HEK293 (cell line): ENCODE results near the gene NFIX.

Experiments used
- AEBP2 ChIP-seq: fragments of 450-650 bp; formaldehyde crosslinking; IDR thresholded peaks from 2 replicates; pipeline ENCODE4 v1.5.1; 2016; ENCODE audit warnings: missing biosample characterization, missing genetic modification characterization, borderline replicate concordance
- GLI2 ChIP-seq: fragments of 450-650 bp; formaldehyde crosslinking; IDR thresholded peaks from 2 replicates; pipeline ENCODE4; 2017; ENCODE audit warnings: missing biosample characterization, missing genetic modification characterization, low read depth, borderline replicate concordance
- KLF1 ChIP-seq: fragments of 450-650 bp; formaldehyde crosslinking; IDR thresholded peaks from 2 replicates; pipeline ENCODE4 v1.5.1; 2016; ENCODE audit warnings: missing biosample characterization, missing genetic modification characterization
- OVOL3 ChIP-seq: fragments of 450-650 bp; formaldehyde crosslinking; IDR thresholded peaks from 2 replicates; pipeline ENCODE4 v1.5.1; 2016; ENCODE audit warnings: missing biosample characterization, missing genetic modification characterization
- PRDM10 ChIP-seq: fragments of 450-650 bp; formaldehyde crosslinking; IDR thresholded peaks from 2 replicates; pipeline ENCODE4 v1.5.1; 2016; ENCODE audit warnings: missing biosample characterization, missing genetic modification characterization
- YY1 ChIP-seq: fragments of 450-650 bp; formaldehyde crosslinking; IDR thresholded peaks from 2 replicates; pipeline ENCODE4 v1.5.1; 2018; ENCODE audit warnings: missing biosample characterization, missing genetic modification characterization
- YY2 ChIP-seq: fragments of 450-650 bp; formaldehyde crosslinking; IDR thresholded peaks from 2 replicates; pipeline ENCODE4 v1.5.1; 2016; ENCODE audit warnings: missing biosample characterization, missing genetic modification characterization
- ZBTB44 ChIP-seq: fragments of 450-650 bp; IDR thresholded peaks from 2 replicates; pipeline ENCODE4 v1.5.1; 2018; ENCODE audit warnings: missing biosample characterization, mild to moderate bottlenecking, missing genetic modification characterization
- ZNF324 ChIP-seq: fragments of 450-650 bp; formaldehyde crosslinking; IDR thresholded peaks from 2 replicates; pipeline ENCODE4 v1.5.1; 2016; ENCODE audit warnings: missing biosample characterization, missing genetic modification characterization
- ZNF362 ChIP-seq: fragments of 450-650 bp; formaldehyde crosslinking; IDR thresholded peaks from 2 replicates; pipeline ENCODE4 v1.5.1; 2016; ENCODE audit warnings: missing biosample characterization, missing genetic modification characterization
- ZNF391 ChIP-seq: fragments of 450-650 bp; formaldehyde crosslinking; IDR thresholded peaks from 2 replicates; pipeline ENCODE4 v1.5.1; 2016; ENCODE audit warnings: low read depth, missing biosample characterization, missing genetic modification characterization, borderline replicate concordance
- ZNF416 ChIP-seq: fragments of 450-650 bp; formaldehyde crosslinking; IDR thresholded peaks from 2 replicates; pipeline ENCODE4 v1.5.1; 2016; ENCODE audit warnings: missing biosample characterization, missing genetic modification characterization
- ZNF548 ChIP-seq: fragments of 450-650 bp; formaldehyde crosslinking; IDR thresholded peaks from 2 replicates; pipeline ENCODE4 v1.5.1; 2016; ENCODE audit warnings: missing biosample characterization, missing genetic modification characterization
- ZNF555 ChIP-seq: fragments of 450-650 bp; formaldehyde crosslinking; conservative IDR thresholded peaks from 2 replicates; pipeline ENCODE4 v1.5.1; 2017; ENCODE audit warnings: missing biosample characterization, mild to moderate bottlenecking, missing genetic modification characterization, inconsistent platforms
- ZNF658 ChIP-seq: fragments of 450-650 bp; formaldehyde crosslinking; IDR thresholded peaks from 2 replicates; pipeline ENCODE4; 2016; ENCODE audit warnings: missing biosample characterization, missing genetic modification characterization
- ZNF677 ChIP-seq: fragments of 450-650 bp; IDR thresholded peaks from 2 replicates; pipeline ENCODE4 v1.5.0; 2018; ENCODE audit warnings: missing biosample characterization, mild to moderate bottlenecking, missing genetic modification characterization, moderate library complexity
- ZNF768 ChIP-seq: fragments of 450-650 bp; formaldehyde crosslinking; IDR thresholded peaks from 2 replicates; pipeline ENCODE4 v1.5.1; 2018; ENCODE audit warnings: missing biosample characterization, mild to moderate bottlenecking, missing genetic modification characterization
- ZNF776 ChIP-seq: fragments of 450-650 bp; formaldehyde crosslinking; IDR thresholded peaks from 2 replicates; pipeline ENCODE4 v1.5.0; 2017; ENCODE audit warnings: missing biosample characterization, missing genetic modification characterization, borderline replicate concordance
- TF ChIP-seq, protein P1 (sequence below): sonication (generic); formaldehyde crosslinking; IDR thresholded peaks from 2 replicates; pipeline ENCODE4 v1.8.1; 2022; ENCODE audit warnings: mild to moderate bottlenecking, moderate library complexity, missing genetic modification reagents
- TF ChIP-seq, protein P2 (sequence below): fragments of 450-650 bp; formaldehyde crosslinking; IDR thresholded peaks from 2 replicates; pipeline ENCODE4 v1.5.1; 2016; ENCODE audit warnings: missing biosample characterization, missing genetic modification characterization
- TF ChIP-seq, protein P3 (sequence below): fragments of 450-650 bp; formaldehyde crosslinking; IDR thresholded peaks from 2 replicates; pipeline ENCODE4 v1.5.1; 2016; ENCODE audit warnings: missing biosample characterization, missing genetic modification characterization
- TF ChIP-seq, protein P4 (sequence below): fragments of 450-650 bp; formaldehyde crosslinking; IDR thresholded peaks from 2 replicates; pipeline ENCODE4 v1.5.1; 2016; ENCODE audit warnings: missing biosample characterization, missing genetic modification characterization, borderline replicate concordance

Gene NFIX

DNA sequence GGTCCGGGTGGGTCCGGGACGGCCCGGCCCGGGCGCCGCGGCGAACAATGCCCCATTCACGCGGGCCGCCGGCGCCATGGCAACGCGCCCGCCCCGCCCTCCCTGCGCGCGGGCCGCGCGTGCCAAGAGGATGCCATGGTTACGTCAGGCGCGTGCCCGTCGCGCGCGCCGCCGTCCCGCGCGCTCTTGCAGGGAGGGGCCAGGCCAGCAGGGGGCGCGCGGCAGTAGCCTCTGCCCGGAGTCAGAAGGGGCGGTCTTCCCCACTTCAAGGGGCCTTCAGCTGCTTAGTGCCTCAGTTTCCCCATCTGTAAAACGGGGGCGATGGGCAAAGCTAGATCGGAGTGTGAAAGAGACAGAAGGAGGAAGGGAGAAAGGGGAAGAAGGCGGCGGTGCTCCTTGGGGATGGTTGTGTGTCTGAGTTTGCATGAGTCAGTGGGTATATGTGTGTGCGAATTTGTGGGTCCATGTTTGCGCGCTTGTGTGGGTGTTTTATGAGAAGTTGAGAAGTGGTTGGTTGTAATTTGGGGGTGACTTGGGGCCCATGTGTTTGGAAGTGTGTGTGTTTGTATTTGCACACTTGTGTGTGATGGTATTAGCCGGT, 11.6 kb upstream of the NFIX start (continued):
- TF ChIP-seq PRDM10 (tag by site-specific recombination) = no peak
- TF ChIP-seq AEBP2 (tag by site-specific recombination) = no peak
- peak; percentile 52 for TF ChIP-seq ZNF391 (tag by site-specific recombination)
- TF ChIP-seq YY1 (tag by site-specific recombination) = no peak
- TF ChIP-seq, protein P1, sequence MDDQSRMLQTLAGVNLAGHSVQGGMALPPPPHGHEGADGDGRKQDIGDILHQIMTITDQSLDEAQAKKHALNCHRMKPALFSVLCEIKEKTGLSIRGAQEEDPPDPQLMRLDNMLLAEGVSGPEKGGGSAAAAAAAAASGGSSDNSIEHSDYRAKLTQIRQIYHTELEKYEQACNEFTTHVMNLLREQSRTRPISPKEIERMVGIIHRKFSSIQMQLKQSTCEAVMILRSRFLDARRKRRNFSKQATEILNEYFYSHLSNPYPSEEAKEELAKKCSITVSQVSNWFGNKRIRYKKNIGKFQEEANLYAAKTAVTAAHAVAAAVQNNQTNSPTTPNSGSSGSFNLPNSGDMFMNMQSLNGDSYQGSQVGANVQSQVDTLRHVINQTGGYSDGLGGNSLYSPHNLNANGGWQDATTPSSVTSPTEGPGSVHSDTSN (CRISPR knock-in tag) = 0 out of 2 replicates have a peak, but pooled peaks have one; percentile 71
- no peak for TF ChIP-seq ZNF677 (tag by site-specific recombination)
- TF ChIP-seq, protein P2, sequence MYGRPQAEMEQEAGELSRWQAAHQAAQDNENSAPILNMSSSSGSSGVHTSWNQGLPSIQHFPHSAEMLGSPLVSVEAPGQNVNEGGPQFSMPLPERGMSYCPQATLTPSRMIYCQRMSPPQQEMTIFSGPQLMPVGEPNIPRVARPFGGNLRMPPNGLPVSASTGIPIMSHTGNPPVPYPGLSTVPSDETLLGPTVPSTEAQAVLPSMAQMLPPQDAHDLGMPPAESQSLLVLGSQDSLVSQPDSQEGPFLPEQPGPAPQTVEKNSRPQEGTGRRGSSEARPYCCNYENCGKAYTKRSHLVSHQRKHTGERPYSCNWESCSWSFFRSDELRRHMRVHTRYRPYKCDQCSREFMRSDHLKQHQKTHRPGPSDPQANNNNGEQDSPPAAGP = peak; percentile 84
- TF ChIP-seq YY2 (tag by site-specific recombination) = 0 out of 2 replicates have a peak, but pooled peaks have one; percentile 27
- no peak for TF ChIP-seq GLI2 (tag by site-specific recombination)
- no peak for TF ChIP-seq ZBTB44 (tag by site-specific recombination)
- TF ChIP-seq ZNF658 = no peak
- no peak for TF ChIP-seq ZNF416 (tag by site-specific recombination)
- no peak for TF ChIP-seq ZNF362 (tag by site-specific recombination)
- TF ChIP-seq, protein P3, sequence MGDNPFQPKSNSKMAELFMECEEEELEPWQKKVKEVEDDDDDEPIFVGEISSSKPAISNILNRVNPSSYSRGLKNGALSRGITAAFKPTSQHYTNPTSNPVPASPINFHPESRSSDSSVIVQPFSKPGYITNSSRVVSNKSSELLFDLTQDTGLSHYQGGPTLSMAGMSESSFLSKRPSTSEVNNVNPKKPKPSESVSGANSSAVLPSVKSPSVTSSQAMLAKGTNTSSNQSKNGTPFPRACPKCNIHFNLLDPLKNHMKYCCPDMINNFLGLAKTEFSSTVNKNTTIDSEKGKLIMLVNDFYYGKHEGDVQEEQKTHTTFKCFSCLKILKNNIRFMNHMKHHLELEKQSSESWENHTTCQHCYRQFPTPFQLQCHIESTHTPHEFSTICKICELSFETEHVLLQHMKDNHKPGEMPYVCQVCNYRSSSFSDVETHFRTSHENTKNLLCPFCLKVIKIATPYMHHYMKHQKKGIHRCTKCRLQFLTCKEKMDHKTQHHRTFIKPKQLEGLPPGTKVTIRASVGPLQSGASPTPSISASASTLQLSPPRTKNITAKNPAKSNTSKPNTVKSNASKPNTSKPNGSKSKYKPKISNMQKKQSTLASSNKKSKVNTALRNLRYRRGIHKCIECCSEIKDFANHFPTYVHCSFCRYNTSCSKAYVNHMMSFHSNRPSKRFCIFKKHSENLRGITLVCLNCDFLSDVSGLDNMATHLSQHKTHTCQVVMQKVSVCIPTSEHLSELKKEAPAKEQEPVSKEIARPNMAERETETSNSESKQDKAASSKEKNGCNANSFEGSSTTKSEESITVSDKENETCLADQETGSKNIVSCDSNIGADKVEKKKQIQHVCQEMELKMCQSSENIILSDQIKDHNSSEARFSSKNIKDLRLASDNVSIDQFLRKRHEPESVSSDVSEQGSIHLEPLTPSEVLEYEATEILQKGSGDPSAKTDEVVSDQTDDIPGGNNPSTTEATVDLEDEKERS (tag by site-specific recombination) = no peak
- no peak for TF ChIP-seq ZNF555 (tag by site-specific recombination)
- peak; percentile 83 for TF ChIP-seq ZNF324 (tag by site-specific recombination)
- TF ChIP-seq ZNF768 (tag by site-specific recombination) = no peak
- no peak for TF ChIP-seq ZNF776
- peak; percentile 30 for TF ChIP-seq KLF1
- no peak for TF ChIP-seq ZNF548 (tag by site-specific recombination)
- TF ChIP-seq, protein P4, sequence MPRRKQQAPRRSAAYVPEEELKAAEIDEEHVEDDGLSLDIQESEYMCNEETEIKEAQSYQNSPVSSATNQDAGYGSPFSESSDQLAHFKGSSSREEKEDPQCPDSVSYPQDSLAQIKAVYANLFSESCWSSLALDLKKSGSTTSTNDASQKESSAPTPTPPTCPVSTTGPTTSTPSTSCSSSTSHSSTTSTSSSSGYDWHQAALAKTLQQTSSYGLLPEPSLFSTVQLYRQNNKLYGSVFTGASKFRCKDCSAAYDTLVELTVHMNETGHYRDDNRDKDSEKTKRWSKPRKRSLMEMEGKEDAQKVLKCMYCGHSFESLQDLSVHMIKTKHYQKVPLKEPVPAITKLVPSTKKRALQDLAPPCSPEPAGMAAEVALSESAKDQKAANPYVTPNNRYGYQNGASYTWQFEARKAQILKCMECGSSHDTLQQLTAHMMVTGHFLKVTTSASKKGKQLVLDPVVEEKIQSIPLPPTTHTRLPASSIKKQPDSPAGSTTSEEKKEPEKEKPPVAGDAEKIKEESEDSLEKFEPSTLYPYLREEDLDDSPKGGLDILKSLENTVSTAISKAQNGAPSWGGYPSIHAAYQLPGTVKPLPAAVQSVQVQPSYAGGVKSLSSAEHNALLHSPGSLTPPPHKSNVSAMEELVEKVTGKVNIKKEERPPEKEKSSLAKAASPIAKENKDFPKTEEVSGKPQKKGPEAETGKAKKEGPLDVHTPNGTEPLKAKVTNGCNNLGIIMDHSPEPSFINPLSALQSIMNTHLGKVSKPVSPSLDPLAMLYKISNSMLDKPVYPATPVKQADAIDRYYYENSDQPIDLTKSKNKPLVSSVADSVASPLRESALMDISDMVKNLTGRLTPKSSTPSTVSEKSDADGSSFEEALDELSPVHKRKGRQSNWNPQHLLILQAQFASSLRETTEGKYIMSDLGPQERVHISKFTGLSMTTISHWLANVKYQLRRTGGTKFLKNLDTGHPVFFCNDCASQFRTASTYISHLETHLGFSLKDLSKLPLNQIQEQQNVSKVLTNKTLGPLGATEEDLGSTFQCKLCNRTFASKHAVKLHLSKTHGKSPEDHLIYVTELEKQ (tag by site-specific recombination) = no peak
- TF ChIP-seq OVOL3 (tag by site-specific recombination) = no peak
